SK-N-SH (cell line): ENCODE measurements around the gene KIF18B. TPM values are rescaled to one million over a fixed set of nuclear protein-coding genes. Genes with fewer than 3 reads are reported as not detected.

Source experiments
- CTCF ChIA-PET: fragments of 300-600, 350-600 bp; formaldehyde crosslinking; extraction: SDS; loops from one replicate; lab custom pipeline; 2021; lab: Yijun Ruan, JAX
- POLR2A ChIA-PET: fragments of 350-600 bp; sonication (Branson Sonifier 250); formaldehyde crosslinking; extraction: SDS; loops from one replicate; lab custom pipeline; 2020; ENCODE audit warnings: antibody characterized with exemption, inconsistent platforms; lab: Yijun Ruan, JAX
- DNase-seq: peaks from one replicate; pipeline ENCODE4 v3.0.0; 2012
- H2AFZ ChIP-seq: fragments of 200-600 bp; sonication (generic); 2 replicates; pipeline ENCODE4 v1.8.1; 2016; ENCODE audit warnings: antibody characterized with exemption, mild to moderate bottlenecking, low read depth
- H3F3A ChIP-seq: fragments of 200-600 bp; sonication (generic); replicated peaks from 2 replicates; pipeline ENCODE3; 2016; ENCODE audit warnings: antibody characterized with exemption, mild to moderate bottlenecking; ENCODE audit not compliant: insufficient read depth
- H3K27ac ChIP-seq, 2 experiments: fragments of 200-500 bp in 1 of 2; fragments of 200-600 bp in 1 of 2; sonication (Bioruptor generic) in 1 of 2; sonication (generic), shearing (Covaris generic) in 1 of 2; 2 replicates each; pipeline versions ENCODE4 v1.5.1 to v1.6.1; 2014 to 2016; ENCODE audit warnings: low read depth in 2 of 2, inconsistent platforms in 1 of 2, low read length in 1 of 2, mild to moderate bottlenecking in 1 of 2, mixed read lengths in 1 of 2
- H3K27me3 ChIP-seq: fragments of 200-600 bp; sonication (generic), shearing (Covaris generic); 2 replicates; pipeline ENCODE4 v1.6.1; 2016; ENCODE audit warnings: mixed run types; ENCODE audit not compliant: insufficient read depth
- H3K36me3 ChIP-seq, 2 experiments: fragments of 200-500 bp in 1 of 2; fragments of 200-600 bp in 1 of 2; sonication (Bioruptor generic) in 1 of 2; sonication (generic) in 1 of 2; replicated peaks in 1 of 2; 2 replicates each; pipeline versions ENCODE3 to v1.5.1; 2014 to 2016; ENCODE audit warnings: low read length in 1 of 2, mild to moderate bottlenecking in 1 of 2; ENCODE audit not compliant: insufficient read depth in 2 of 2, control insufficient read depth in 1 of 2
- H3K4me1 ChIP-seq, 2 experiments: fragments of 200-500 bp in 1 of 2; fragments of 200-600 bp in 1 of 2; sonication (Bioruptor generic) in 1 of 2; sonication (generic), shearing (Covaris generic) in 1 of 2; 2 replicates each; pipeline versions ENCODE4 v1.5.1 to v1.6.1; 2014 to 2016; ENCODE audit warnings: low read depth in 1 of 2, low read length in 1 of 2, mixed run types in 1 of 2; ENCODE audit not compliant: insufficient read depth in 2 of 2, control insufficient read depth in 1 of 2
- H3K4me2 ChIP-seq: fragments of 200-600 bp; sonication (generic), shearing (Covaris generic); 2 replicates; pipeline ENCODE4 v1.6.1; 2017; ENCODE audit warnings: mixed run types
- H3K4me3 ChIP-seq, 2 experiments: fragments of 200-500 bp in 1 of 2; fragments of 200-600 bp in 1 of 2; sonication (Bioruptor generic) in 1 of 2; sonication (generic), shearing (Covaris generic) in 1 of 2; 2 replicates each; pipeline versions ENCODE4 v1.5.1 to v1.8.1; 2014 to 2016; ENCODE audit warnings: low read depth in 2 of 2, inconsistent platforms in 1 of 2, low read length in 1 of 2, mild to moderate bottlenecking in 1 of 2, mixed read lengths in 1 of 2, moderate library complexity in 1 of 2
- H3K79me2 ChIP-seq: fragments of 200-600 bp; sonication (generic); 2 replicates; pipeline ENCODE4 v1.8.1; 2017; ENCODE audit warnings: mild to moderate bottlenecking; ENCODE audit not compliant: insufficient read depth
- H3K9ac ChIP-seq: fragments of 200-600 bp; sonication (generic); 2 replicates; pipeline ENCODE4 v1.6.1; 2017; ENCODE audit warnings: mixed run types
- H3K9me2 ChIP-seq: fragments of 200-600 bp; sonication (generic); 2 replicates; pipeline ENCODE4 v1.6.1; 2017; ENCODE audit warnings: mixed run types
- H3K9me3 ChIP-seq: fragments of 200-600 bp; sonication (generic); 2 replicates; pipeline ENCODE4 v1.6.1; 2017; ENCODE audit warnings: mixed run types, mild to moderate bottlenecking, moderate library complexity
- H4K20me1 ChIP-seq: fragments of 200-600 bp; sonication (generic); 2 replicates; pipeline ENCODE4 v1.6.1; 2017; ENCODE audit warnings: mild to moderate bottlenecking, mixed run types; ENCODE audit not compliant: insufficient read depth
- ELF1 ChIP-seq: IDR thresholded peaks from 2 replicates; pipeline ENCODE4 v1.4.0; 2012
- EZH2phosphoT487 ChIP-seq: fragments of 200-600 bp; sonication (generic); IDR thresholded peaks from 2 replicates; pipeline ENCODE4 v1.6.1; 2017; ENCODE audit warnings: low read depth, mixed run types, mild to moderate bottlenecking, antibody characterized with exemption, moderate library complexity, borderline replicate concordance
- FOXJ3 ChIP-seq: sonication (generic); formaldehyde crosslinking; IDR thresholded peaks from 2 replicates; pipeline ENCODE4 v1.5.1; 2020; ENCODE audit warnings: mild to moderate bottlenecking, missing genetic modification reagents
- FOXM1 ChIP-seq: IDR thresholded peaks from 2 replicates; pipeline ENCODE4 v1.4.0; 2012; ENCODE audit warnings: low read depth, mild to moderate bottlenecking
- JUND ChIP-seq: IDR thresholded peaks from 2 replicates; pipeline ENCODE4 v1.4.0; 2012
- MEF2A ChIP-seq: IDR thresholded peaks from 2 replicates; pipeline ENCODE4 v1.4.0; 2012; ENCODE audit warnings: low read depth, borderline replicate concordance
- RAD21 ChIP-seq: IDR thresholded peaks from 2 replicates; pipeline ENCODE4 v1.6.1; 2012; ENCODE audit warnings: mild to moderate bottlenecking, low read length
- RFX5 ChIP-seq: IDR thresholded peaks from 2 replicates; pipeline ENCODE4 v1.6.1; 2012; ENCODE audit warnings: mild to moderate bottlenecking, improper control_type of control experiment, low read length
- TAF1 ChIP-seq: IDR thresholded peaks from 2 replicates; pipeline ENCODE4 v1.6.1; 2012; ENCODE audit warnings: low read depth, mild to moderate bottlenecking, low read length, moderate library complexity, borderline replicate concordance
- WGBS: methylation state at CpG from one replicate; pipeline ENCODE4 v1.1.6; 2017; ENCODE audit warnings: low lambda C conversion rate; 5-methylcytosine and 5-hydroxymethylcytosine counted together
- polyA plus RNA-seq, 3 experiments: library from polyadenylated mRNA; depleted of rRNA; stranded (reverse); fragments of >200 nt; gene quantifications; 2 replicates each; pipeline ENCODE4 v1.2.3, GENCODE V29; 2012
- TF ChIP-seq, protein P1 (sequence below): IDR thresholded peaks from 2 replicates; pipeline ENCODE4; 2012
- TF ChIP-seq, protein P2 (sequence below): fragments of 200-600 bp; sonication (generic); IDR thresholded peaks from 2 replicates; pipeline ENCODE4 v1.6.1; 2017; ENCODE audit warnings: antibody characterized with exemption, mild to moderate bottlenecking, moderate library complexity
- TF ChIP-seq, protein P3 (sequence below): IDR thresholded peaks from 2 replicates; pipeline ENCODE4 v1.4.0; 2012; ENCODE audit warnings: low read depth, borderline replicate concordance
- TF ChIP-seq, protein P4 (sequence below): fragments of 150-350 bp; IDR thresholded peaks from 2 replicates; pipeline ENCODE4 v1.6.1; 2017; ENCODE audit warnings: antibody characterized with exemption, low read length, low read depth, borderline replicate concordance

The KIF18B gene
- polyA plus RNA-seq, 1 of the 3 experiments (the other 2 are of a cell fraction), result 14.7 TPM

DNA sequence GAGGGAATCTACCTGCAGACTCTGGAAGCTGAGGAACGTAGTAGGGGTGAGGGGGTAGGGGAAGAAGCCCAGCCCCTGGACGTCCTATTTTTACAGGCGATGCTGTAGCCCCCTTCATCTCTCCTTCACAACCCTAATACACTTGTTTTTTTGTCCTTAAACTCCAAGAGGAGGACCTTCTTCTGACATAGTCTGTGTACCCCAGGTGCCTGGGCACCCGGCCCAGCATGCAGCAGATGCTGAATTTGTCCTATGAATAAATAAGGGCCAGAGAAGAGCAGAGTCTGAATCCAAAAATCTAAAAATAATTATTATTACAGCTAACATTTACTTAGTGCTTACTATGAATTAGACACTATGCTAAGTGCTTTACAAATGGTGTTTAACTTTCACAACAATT, 5.1 kb downstream of the KIF18B start:
- peak overlapping the region in 1 of 2 experiments; percentile 56; a peak in 2 of 4 replicates for H3K27ac ChIP-seq
- H3K4me3 ChIP-seq, result no peak overlapping the region
- TF ChIP-seq FOXM1, result no peak
- H3F3A ChIP-seq, result peaks cover 31% of the 10 kb centered on the region
- peaks cover 7 to 36% of the 10 kb centered on the region in 2 experiments for H3K36me3 ChIP-seq
- CTCF ChIA-PET, result interaction anchor here (1.0 to 2.9 kb wide), 6 partner anchors 18 to 193 kb away, joined by 3 to 16 read pairs (median 5); partner anchors contain the start of gene ACBD4
- peaks cover 0 to 15% of the 10 kb centered on the region in 2 experiments; a peak in 1 of 4 replicates for H3K4me1 ChIP-seq
- H3K79me2 ChIP-seq, result peaks cover 100% of the 10 kb centered on the region
- H3K9me3 ChIP-seq, result no peaks in the 10 kb centered on the region
- H4K20me1 ChIP-seq, result no peaks in the 10 kb centered on the region; the same call in 1 of the 2 replicates
- 89% methylated on average over 4 of the region's 4 CpGs for WGBS
- POLR2A ChIA-PET, result no interaction called here
- no peak overlapping the region for H3K4me2 ChIP-seq
- no peak overlapping the region for H2AFZ ChIP-seq
- H3K9ac ChIP-seq, result no peak overlapping the region
- no peaks in the 10 kb centered on the region for H3K27me3 ChIP-seq
- peak; percentile 10 for DNase-seq
- H3K9me2 ChIP-seq, result no peaks in the 10 kb centered on the region

DNA sequence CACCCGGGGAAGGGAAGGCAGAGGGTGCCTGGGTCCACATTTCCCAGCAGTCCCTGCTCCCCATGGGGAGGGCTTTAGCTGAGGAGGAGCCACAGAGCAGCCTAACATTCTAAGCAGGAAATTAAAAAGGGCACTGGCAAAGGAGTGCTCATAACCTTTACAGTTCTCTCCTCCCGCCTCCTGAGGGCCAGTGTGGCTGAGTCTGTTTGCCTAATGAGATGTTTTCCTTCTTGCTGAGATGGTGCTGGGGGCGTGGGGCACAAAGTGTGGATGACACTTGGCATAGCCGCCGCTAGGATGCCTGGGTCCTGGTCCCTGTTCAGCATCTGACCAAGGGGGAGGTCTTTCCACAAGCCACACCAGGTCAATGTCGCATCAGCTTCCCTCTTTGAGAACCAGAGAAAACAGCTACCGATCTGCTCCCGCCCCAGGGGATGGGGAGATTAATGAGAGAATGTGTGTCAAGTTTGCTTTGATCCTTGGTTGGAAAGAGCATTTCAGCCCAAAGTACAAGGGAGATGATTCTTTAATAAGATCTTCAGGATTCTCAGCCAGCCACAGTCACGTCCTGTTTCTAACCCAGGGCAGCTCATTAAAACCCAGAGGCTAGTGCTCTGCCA, 5.8 kb downstream of the KIF18B start:
- H3K27me3 ChIP-seq, result no peaks in the 10 kb centered on the region
- no peaks in the 10 kb centered on the region for H3K9me3 ChIP-seq
- DNase-seq, result peak; percentile 32
- ChIA-PET CTCF (interaction anchor here (1.0 to 2.9 kb wide), 6 partner anchors 11 to 81 kb away, joined by 3 to 16 read pairs (median 6); no protein-coding TSS in a partner anchor), POLR2A (no interaction called here)
- H3K4me3 ChIP-seq, result no peak overlapping the region
- peak overlapping the region; percentile 3 to 56; a peak in 2 of 4 replicates for H3K27ac ChIP-seq
- H3K9me2 ChIP-seq, result no peaks in the 10 kb centered on the region
- H3K36me3 ChIP-seq, result peaks cover 11 to 42% of the 10 kb centered on the region in 2 experiments
- peak overlapping the region; percentile 67; the same call in 1 of the 2 replicates for H2AFZ ChIP-seq
- 69% methylated on average over 9 of the region's 9 CpGs for WGBS
- no peak overlapping the region for H3K4me2 ChIP-seq
- H3K79me2 ChIP-seq, result peaks cover 100% of the 10 kb centered on the region
- no peak overlapping the region for H3K9ac ChIP-seq
- TF ChIP-seq TAF1, result no peak
- TF ChIP-seq EZH2phosphoT487, result no peak
- TF ChIP-seq MEF2A, result no peak
- TF ChIP-seq, protein P1, sequence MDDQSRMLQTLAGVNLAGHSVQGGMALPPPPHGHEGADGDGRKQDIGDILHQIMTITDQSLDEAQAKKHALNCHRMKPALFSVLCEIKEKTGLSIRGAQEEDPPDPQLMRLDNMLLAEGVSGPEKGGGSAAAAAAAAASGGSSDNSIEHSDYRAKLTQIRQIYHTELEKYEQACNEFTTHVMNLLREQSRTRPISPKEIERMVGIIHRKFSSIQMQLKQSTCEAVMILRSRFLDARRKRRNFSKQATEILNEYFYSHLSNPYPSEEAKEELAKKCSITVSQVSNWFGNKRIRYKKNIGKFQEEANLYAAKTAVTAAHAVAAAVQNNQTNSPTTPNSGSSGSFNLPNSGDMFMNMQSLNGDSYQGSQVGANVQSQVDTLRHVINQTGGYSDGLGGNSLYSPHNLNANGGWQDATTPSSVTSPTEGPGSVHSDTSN, result no peak
- TF ChIP-seq FOXJ3 (CRISPR knock-in tag), result no peak
- no peak for TF ChIP-seq RAD21
- TF ChIP-seq, protein P2, sequence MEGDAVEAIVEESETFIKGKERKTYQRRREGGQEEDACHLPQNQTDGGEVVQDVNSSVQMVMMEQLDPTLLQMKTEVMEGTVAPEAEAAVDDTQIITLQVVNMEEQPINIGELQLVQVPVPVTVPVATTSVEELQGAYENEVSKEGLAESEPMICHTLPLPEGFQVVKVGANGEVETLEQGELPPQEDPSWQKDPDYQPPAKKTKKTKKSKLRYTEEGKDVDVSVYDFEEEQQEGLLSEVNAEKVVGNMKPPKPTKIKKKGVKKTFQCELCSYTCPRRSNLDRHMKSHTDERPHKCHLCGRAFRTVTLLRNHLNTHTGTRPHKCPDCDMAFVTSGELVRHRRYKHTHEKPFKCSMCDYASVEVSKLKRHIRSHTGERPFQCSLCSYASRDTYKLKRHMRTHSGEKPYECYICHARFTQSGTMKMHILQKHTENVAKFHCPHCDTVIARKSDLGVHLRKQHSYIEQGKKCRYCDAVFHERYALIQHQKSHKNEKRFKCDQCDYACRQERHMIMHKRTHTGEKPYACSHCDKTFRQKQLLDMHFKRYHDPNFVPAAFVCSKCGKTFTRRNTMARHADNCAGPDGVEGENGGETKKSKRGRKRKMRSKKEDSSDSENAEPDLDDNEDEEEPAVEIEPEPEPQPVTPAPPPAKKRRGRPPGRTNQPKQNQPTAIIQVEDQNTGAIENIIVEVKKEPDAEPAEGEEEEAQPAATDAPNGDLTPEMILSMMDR, result no peak
- TF ChIP-seq, protein P3, sequence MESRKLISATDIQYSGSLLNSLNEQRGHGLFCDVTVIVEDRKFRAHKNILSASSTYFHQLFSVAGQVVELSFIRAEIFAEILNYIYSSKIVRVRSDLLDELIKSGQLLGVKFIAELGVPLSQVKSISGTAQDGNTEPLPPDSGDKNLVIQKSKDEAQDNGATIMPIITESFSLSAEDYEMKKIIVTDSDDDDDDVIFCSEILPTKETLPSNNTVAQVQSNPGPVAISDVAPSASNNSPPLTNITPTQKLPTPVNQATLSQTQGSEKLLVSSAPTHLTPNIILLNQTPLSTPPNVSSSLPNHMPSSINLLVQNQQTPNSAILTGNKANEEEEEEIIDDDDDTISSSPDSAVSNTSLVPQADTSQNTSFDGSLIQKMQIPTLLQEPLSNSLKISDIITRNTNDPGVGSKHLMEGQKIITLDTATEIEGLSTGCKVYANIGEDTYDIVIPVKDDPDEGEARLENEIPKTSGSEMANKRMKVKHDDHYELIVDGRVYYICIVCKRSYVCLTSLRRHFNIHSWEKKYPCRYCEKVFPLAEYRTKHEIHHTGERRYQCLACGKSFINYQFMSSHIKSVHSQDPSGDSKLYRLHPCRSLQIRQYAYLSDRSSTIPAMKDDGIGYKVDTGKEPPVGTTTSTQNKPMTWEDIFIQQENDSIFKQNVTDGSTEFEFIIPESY, result no peak
- TF ChIP-seq JUND, result no peak
- TF ChIP-seq, protein P4, sequence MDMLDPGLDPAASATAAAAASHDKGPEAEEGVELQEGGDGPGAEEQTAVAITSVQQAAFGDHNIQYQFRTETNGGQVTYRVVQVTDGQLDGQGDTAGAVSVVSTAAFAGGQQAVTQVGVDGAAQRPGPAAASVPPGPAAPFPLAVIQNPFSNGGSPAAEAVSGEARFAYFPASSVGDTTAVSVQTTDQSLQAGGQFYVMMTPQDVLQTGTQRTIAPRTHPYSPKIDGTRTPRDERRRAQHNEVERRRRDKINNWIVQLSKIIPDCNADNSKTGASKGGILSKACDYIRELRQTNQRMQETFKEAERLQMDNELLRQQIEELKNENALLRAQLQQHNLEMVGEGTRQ, result no peak
- no peak for TF ChIP-seq ELF1
- no peak for TF ChIP-seq RFX5
- peaks cover 0 to 15% of the 10 kb centered on the region in 2 experiments; a peak in 1 of 4 replicates for H3K4me1 ChIP-seq
- H3F3A ChIP-seq, result peaks cover 37% of the 10 kb centered on the region
- no peaks in the 10 kb centered on the region; the same call in 1 of the 2 replicates for H4K20me1 ChIP-seq
